Measurements from ENCODE around the gene ARL10. TPM values are rescaled to one million over a fixed set of nuclear protein-coding genes. Genes with fewer than 3 reads are reported as not detected.
A peak's percentile ranks its signal among the peaks of the same experiment; 100 is the strongest.

The ARL10 gene
- polyA plus RNA-seq, 1 of the 3 experiments (the other 2 are of a cell fraction), result 4.6 TPM

- Histone ChIP-seq H2AFZ (ENCODE audit: low read depth) (peak overlapping the region; percentile 44; the same call in 1 of the 2 replicates), H3K4me1 (ENCODE audit: control insufficient read depth in 1 of 2, insufficient read depth in 2 of 2, low read depth in 1 of 2, low read length in 1 of 2) (peaks cover 0 to 14% of the 10 kb centered on the region in 2 experiments; a peak in 2 of 4 replicates), H3K9ac (peak overlapping the region; percentile 96), H3F3A (replicated peaks; ENCODE audit: insufficient read depth) (peaks cover 6% of the 10 kb centered on the region), H3K79me2 (ENCODE audit: insufficient read depth) (peaks cover 51% of the 10 kb centered on the region), H3K27me3 (ENCODE audit: insufficient read depth) (no peaks in the 10 kb centered on the region), H3K9me3 (no peaks in the 10 kb centered on the region), H3K4me3 (ENCODE audit: low read depth in 2 of 2, low read length in 1 of 2) (peak overlapping the region; percentile 92 to 96), H3K9me2 (no peaks in the 10 kb centered on the region), H3K4me2 (peak overlapping the region; percentile 87), H3K27ac (ENCODE audit: low read depth in 2 of 2, low read length in 1 of 2) (peak overlapping the region; percentile 96 to 97), H4K20me1 (ENCODE audit: insufficient read depth) (no peaks in the 10 kb centered on the region), H3K36me3 (replicated peaks in 1 of 2; ENCODE audit: control insufficient read depth in 1 of 2, insufficient read depth in 2 of 2, low read length in 1 of 2) (peaks cover 11 to 32% of the 10 kb centered on the region in 2 experiments)
- ChIA-PET CTCF (interaction anchor here (2.5 kb wide), 1 partner anchor 28 kb away, joined by 7 read pairs; the partner anchor contains the start of gene KIAA1191), POLR2A (interaction anchor here (0.9 to 2.0 kb wide), 5 partner anchors 15 to 976 kb away, joined by 3 to 7 read pairs (median 6); partner anchors contain the start of genes CLTB, KIAA1191 and RNF44)
- no peak for DNase-seq
- WGBS (ENCODE audit: low lambda C conversion rate), result 25% methylated on average over 34 of the region's 41 CpGs
- TF ChIP-seq TAF1 (IDR thresholded peaks at IDR 0.05; ENCODE audit: borderline replicate concordance, low read depth, low read length) (no peak; the same call in 1 of the 2 replicates), JUND (IDR thresholded peaks at IDR 0.05) (no peak), CHD2 (IDR thresholded peaks at IDR 0.05; ENCODE audit: low read length, partially characterized antibody) (no peak), NRF1 (IDR thresholded peaks at IDR 0.05; ENCODE audit: low read depth, low read length) (0 out of 2 replicates have a peak, but pooled peaks have one; percentile 9), USF1 (IDR thresholded peaks at IDR 0.05; ENCODE audit: borderline replicate concordance, low read depth) (no peak), SIN3A (IDR thresholded peaks at IDR 0.05; ENCODE audit: borderline replicate concordance, low read depth, low read length) (no peak; the same call in 1 of the 2 replicates), YY1 (IDR thresholded peaks at IDR 0.05; ENCODE audit: low read depth) (peak; percentile 85), MAX (IDR thresholded peaks at IDR 0.05; ENCODE audit: low read depth) (no peak; the same call in 1 of the 2 replicates), EZH2phosphoT487 (IDR thresholded peaks at IDR 0.05; ENCODE audit: borderline replicate concordance, low read depth) (no peak), RFX5 (IDR thresholded peaks at IDR 0.05; ENCODE audit: low read length) (peak; percentile 70; the same call in 1 of the 2 replicates), POLR2AphosphoS5 (IDR thresholded peaks at IDR 0.05; ENCODE audit: low read depth, low read length) (peak; percentile 75), SMC3 (IDR thresholded peaks at IDR 0.05; ENCODE audit: low read depth, low read length) (no peak), ELF1 (IDR thresholded peaks at IDR 0.05) (no peak), FOSL2 (IDR thresholded peaks at IDR 0.05; ENCODE audit: borderline replicate concordance, low read depth) (no peak), GATA2 (CRISPR knock-in tag; IDR thresholded peaks at IDR 0.05) (no peak), EP300 (IDR thresholded peaks at IDR 0.05; ENCODE audit: borderline replicate concordance in 1 of 2, low read depth in 1 of 2, low read length in 1 of 2) (no peak), USF2 (IDR thresholded peaks at IDR 0.05; ENCODE audit: borderline replicate concordance, low read depth, low read length) (no peak), ZBTB33 (IDR thresholded peaks at IDR 0.05; ENCODE audit: borderline replicate concordance, low read depth) (no peak), NFIC (IDR thresholded peaks at IDR 0.05; ENCODE audit: borderline replicate concordance) (no peak), FOXJ3 (CRISPR knock-in tag; IDR thresholded peaks at IDR 0.05) (no peak), RCOR1 (IDR thresholded peaks at IDR 0.05; ENCODE audit: low read length) (no peak), CTCF (IDR thresholded peaks at IDR 0.05) (no peak), FOXM1 (IDR thresholded peaks at IDR 0.05; ENCODE audit: low read depth) (no peak), MXI1 (IDR thresholded peaks at IDR 0.05; ENCODE audit: low read depth, low read length) (peak; percentile 62; the same call in 1 of the 2 replicates), RXRA (IDR thresholded peaks at IDR 0.05; ENCODE audit: borderline replicate concordance, low read depth) (no peak), TCF12 (IDR thresholded peaks at IDR 0.05) (no peak)
These were observed 24.1 kb downstream of the ARL10 start for GRCh38 chr5:176389135-176390123.

Data from SK-N-SH (cell line).